Lung (tissue), 12 donors: Measurements from ENCODE around the gene ABLIM2. TPM values are rescaled to one million over a fixed set of nuclear protein-coding genes. Genes with fewer than 3 reads are reported as not detected.

Experiments used
- ATAC-seq: fragments of 200-7000 bp; cut with Tn5 transposase; one replicate; pipeline ENCODE4 v1.9.1; 2020; ENCODE audit warnings: moderate number of reproducible peaks; ENCODE audit not compliant: insufficient read depth, low FRiP score
- DNase-seq, 3 donors: peaks; one replicate each; pipeline ENCODE4 v3.0.0-alpha.2; 2013 to 2017
- H3K27ac ChIP-seq, 2 donors: one replicate each; pipeline ENCODE4 v1.5.1; 2013; ENCODE audit warnings: mild to moderate bottlenecking in 2 of 2, moderate library complexity in 2 of 2, control low read depth in 1 of 2, inconsistent platforms in 1 of 2, low read depth in 1 of 2, low read length in 1 of 2
- H3K27me3 ChIP-seq, 3 donors: one replicate each; pipeline ENCODE4 v1.5.1; 2013; ENCODE audit warnings: low read length in 2 of 3; ENCODE audit not compliant: control insufficient read depth in 3 of 3, insufficient read depth in 3 of 3
- H3K36me3 ChIP-seq, 4 donors: one replicate each; pipeline ENCODE4 v1.5.1; 2013; ENCODE audit warnings: low read length in 4 of 4, mild to moderate bottlenecking in 1 of 4, moderate library complexity in 1 of 4; ENCODE audit not compliant: control insufficient read depth in 4 of 4, insufficient read depth in 4 of 4
- H3K4me1 ChIP-seq, 5 donors: one replicate each; pipeline ENCODE4 v1.5.1; 2013; ENCODE audit warnings: low read length in 5 of 5, mild to moderate bottlenecking in 2 of 5, moderate library complexity in 1 of 5; ENCODE audit not compliant: control insufficient read depth in 5 of 5, insufficient read depth in 5 of 5
- H3K4me3 ChIP-seq: one replicate; pipeline ENCODE4 v1.5.1; 2013; ENCODE audit warnings: mild to moderate bottlenecking, control low read depth, moderate library complexity
- H3K9ac ChIP-seq, 2 donors: one replicate each; pipeline ENCODE4 v1.5.1; 2013; ENCODE audit warnings: low read length in 2 of 2, control low read depth in 1 of 2; ENCODE audit not compliant: insufficient read depth in 1 of 2
- H3K9me3 ChIP-seq, 4 donors: one replicate each; pipeline ENCODE4 v1.5.1; 2013; ENCODE audit warnings: low read length in 3 of 4, mild to moderate bottlenecking in 1 of 4, moderate library complexity in 1 of 4; ENCODE audit not compliant: control insufficient read depth in 4 of 4, insufficient read depth in 3 of 4
- CTCF ChIP-seq: IDR thresholded peaks from 2 replicates; pipeline ENCODE4 v1.5.1; 2012; ENCODE audit warnings: mild to moderate bottlenecking; ENCODE audit errors: control extremely low read depth, extremely low read depth
- WGBS, 2 donors: extraction: QIAGEN DNeasy Blood & Tissue Kit; methylation state at CpG; one replicate each; pipeline ENCODE4 v1.1.7; 2013; 5-methylcytosine and 5-hydroxymethylcytosine counted together
- polyA plus RNA-seq, 2 donors: library from polyadenylated mRNA; stranded (reverse); fragments of 200-250 nt; gene quantifications; one replicate each; pipeline ENCODE4 v1.2.1, GENCODE V29; 2013
- total RNA-seq, 2 donors: library from RNA; depleted of rRNA in 1 of 2; stranded (reverse); fragments of >200 nt in 1 of 2; gene quantifications; one replicate each; pipeline ENCODE4 v1.2.1, GENCODE V29; 2014 to 2021
- donor health status: control.
- donor health status: control.
- donor health status: Bipolar disorder and iron deficiency.
- donor health status: healthy.
- donor health status: DM: yes; HTN: yes; CAD: no.

Gene ABLIM2
- total and polyA plus RNA-seq, 4 donors: 1.7 to 10.9 (median 5.2) TPM

GRCh38 chr4:8081171-8081570 lies 77.4 kb downstream of the ABLIM2 start:
- TF ChIP-seq CTCF: no peak
- Histone ChIP-seq H3K36me3 (no peaks in the 10 kb centered on the region), H3K4me1 (peaks cover 0 to 33% (median 4%) of the 10 kb centered on the region in 5 donors), H3K27me3 (no peaks in the 10 kb centered on the region), H3K4me3 (no peak overlapping the region), H3K9ac (no peak overlapping the region), H3K9me3 (no peaks in the 10 kb centered on the region), H3K27ac (no peak overlapping the region)
- DNase-seq (no peak), ATAC-seq (no peak)
- WGBS, 2 donors: 86 to 91% methylated on average over 11 of the region's 11 CpGs

- 63 to 72% methylated on average over 5 of the region's 5 CpGs for WGBS, 2 donors
- ATAC-seq: no peak
- Histone ChIP-seq H3K36me3 (no peaks in the 10 kb centered on the region), H3K4me3 (no peak overlapping the region), H3K9me3 (no peaks in the 10 kb centered on the region), H3K4me1 (peaks cover 0 to 33% (median 4%) of the 10 kb centered on the region in 5 donors), H3K27me3 (no peaks in the 10 kb centered on the region), H3K9ac (no peak overlapping the region), H3K27ac (no peak overlapping the region)
- no peak for TF ChIP-seq CTCF
- no peak for DNase-seq
Observed at GRCh38 chr4:8080754-8081065, 77.9 kb downstream of the ABLIM2 start.

GRCh38 chr4:8079916-8080753 lies 78.5 kb downstream of the ABLIM2 start:
- no peaks in the 10 kb centered on the region for H3K27me3 ChIP-seq
- peaks cover 0 to 33% (median 4%) of the 10 kb centered on the region in 5 donors for H3K4me1 ChIP-seq
- H3K4me3 ChIP-seq: no peak overlapping the region
- peak; percentile 44 to 47 (median 46) for DNase-seq
- no peaks in the 10 kb centered on the region for H3K36me3 ChIP-seq
- no peak overlapping the region for H3K9ac ChIP-seq
- 48 to 67% methylated on average over 21 of the region's 21 CpGs for WGBS, 2 donors
- no peak for TF ChIP-seq CTCF
- H3K27ac ChIP-seq: no peak overlapping the region
- H3K9me3 ChIP-seq: no peaks in the 10 kb centered on the region
- no peak for ATAC-seq
